GM23338 (cell line): ENCODE results near the gene TCP10L. TPM values are rescaled to one million over a fixed set of nuclear protein-coding genes. Genes with fewer than 3 reads are reported as not detected.

Experiments used
- ATAC-seq: fragments of 200-7000 bp; cut with Tn5 transposase; 3 replicates; pipeline ENCODE4 v1.9.1; 2020
- DNase-seq: peaks from one replicate; pipeline ENCODE4 v3.0.0-alpha.2; 2015; ENCODE audit warnings: low spot score
- H2AFZ ChIP-seq: fragments of 200-600 bp; sonication (generic); 2 replicates; pipeline ENCODE4 v1.8.0; 2016; ENCODE audit warnings: antibody characterized with exemption, mild to moderate bottlenecking, moderate library complexity
- H3F3A ChIP-seq: fragments of 200-600 bp; sonication (generic); replicated peaks from 2 replicates; pipeline ENCODE4 v1.8.0; 2017; ENCODE audit warnings: antibody characterized with exemption, mixed run types, low read depth
- H3K27ac ChIP-seq: fragments of 200-600 bp; sonication (generic); 2 replicates; pipeline ENCODE4 v1.6.1; 2016; ENCODE audit warnings: low read depth
- H3K27me3 ChIP-seq: fragments of 200-600 bp; sonication (generic); 2 replicates; pipeline ENCODE4 v1.8.0; 2016; ENCODE audit warnings: mild to moderate bottlenecking, mixed run types, moderate library complexity; ENCODE audit not compliant: insufficient read depth
- H3K36me3 ChIP-seq: fragments of 200-600 bp; sonication (generic); 2 replicates; pipeline ENCODE4 v1.8.0; 2016; ENCODE audit warnings: mild to moderate bottlenecking; ENCODE audit not compliant: insufficient read depth
- H3K4me1 ChIP-seq: fragments of 200-600 bp; sonication (generic); 2 replicates; pipeline ENCODE4 v1.8.0; 2016; ENCODE audit warnings: mild to moderate bottlenecking, moderate library complexity; ENCODE audit not compliant: insufficient read depth
- H3K4me2 ChIP-seq: fragments of 200-600 bp; sonication (generic); 2 replicates; pipeline ENCODE4 v1.7.1; 2017; ENCODE audit warnings: mixed run types
- H3K4me3 ChIP-seq: fragments of 200-600 bp; sonication (generic); 2 replicates; pipeline ENCODE4 v1.6.1; 2016; ENCODE audit warnings: mixed run types
- H3K79me2 ChIP-seq: fragments of 200-600 bp; sonication (generic); replicated peaks from 2 replicates; pipeline ENCODE4 v1.8.0; 2017; ENCODE audit warnings: mild to moderate bottlenecking; ENCODE audit not compliant: insufficient read depth
- H3K9me2 ChIP-seq: fragments of 200-600 bp; sonication (generic); 2 replicates; pipeline ENCODE4 v1.8.0; 2017; ENCODE audit not compliant: insufficient read depth
- H4K20me1 ChIP-seq: fragments of 200-600 bp; sonication (generic); replicated peaks from 2 replicates; pipeline ENCODE4 v1.8.0; 2017; ENCODE audit warnings: mild to moderate bottlenecking; ENCODE audit not compliant: insufficient read depth
- H3K27ac Mint-ChIP-seq: 2 replicates; pipeline ENCODE4 v1.8.0; 2020; ENCODE audit warnings: inconsistent platforms, mild to moderate bottlenecking, moderate library complexity, mixed read lengths
- H3K27me3 Mint-ChIP-seq: 3 replicates; pipeline ENCODE4 v1.8.0; 2022; ENCODE audit warnings: low read depth, mild to moderate bottlenecking, moderate library complexity, mixed read lengths, inconsistent platforms; ENCODE audit not compliant: insufficient read depth, poor library complexity
- H3K36me3 Mint-ChIP-seq: 3 replicates; pipeline ENCODE4 v1.8.0; 2021; ENCODE audit warnings: low read depth, mild to moderate bottlenecking, inconsistent platforms, moderate library complexity, mixed read lengths
- H3K4me1 Mint-ChIP-seq: 3 replicates; pipeline ENCODE4 v1.8.0; 2020; ENCODE audit warnings: mild to moderate bottlenecking, inconsistent platforms, mixed read lengths
- H3K4me3 Mint-ChIP-seq: 3 replicates; pipeline ENCODE4 v1.8.0; 2021; ENCODE audit warnings: moderate library complexity, mild to moderate bottlenecking, inconsistent platforms, mixed read lengths
- H3K9me3 Mint-ChIP-seq: 3 replicates; pipeline ENCODE4 v1.8.0; 2020; ENCODE audit warnings: moderate library complexity, mild to moderate bottlenecking, inconsistent platforms, mixed read lengths
- CTCF ChIP-seq, 2 experiments: fragments of 200-600 bp in 1 of 2; sonication (generic) in 1 of 2; conservative IDR thresholded peaks; 2 replicates each; pipeline versions ENCODE4 v1.5.1 to v1.6.1; 2016 to 2017; ENCODE audit warnings: antibody characterized with exemption in 2 of 2, low read depth in 2 of 2, mild to moderate bottlenecking in 2 of 2, moderate library complexity in 1 of 2
- EZH2phosphoT487 ChIP-seq: fragments of 200-600 bp; sonication (generic); IDR thresholded peaks from one replicate; pipeline ENCODE4 v1.8.1; 2018; ENCODE audit warnings: antibody characterized with exemption; ENCODE audit not compliant: unreplicated experiment
- JUNB ChIP-seq: IDR thresholded peaks from one replicate; pipeline ENCODE4 v1.6.1; 2016; ENCODE audit warnings: antibody characterized with exemption; ENCODE audit not compliant: unreplicated experiment
- NANOG ChIP-seq: IDR thresholded peaks from 2 replicates; pipeline ENCODE4 v1.6.1; 2016; ENCODE audit warnings: antibody characterized with exemption, borderline replicate concordance
- POLR2AphosphoS5 ChIP-seq: IDR thresholded peaks from 2 replicates; pipeline ENCODE4 v1.6.1; 2016; ENCODE audit warnings: antibody characterized with exemption, low read depth
- REST ChIP-seq: IDR thresholded peaks from one replicate; pipeline ENCODE4 v1.6.1; 2018; ENCODE audit warnings: antibody characterized with exemption; ENCODE audit not compliant: unreplicated experiment
- STAT1 ChIP-seq: IDR thresholded peaks from one replicate; pipeline ENCODE4 v1.6.1; 2016; ENCODE audit warnings: antibody characterized with exemption; ENCODE audit not compliant: unreplicated experiment
- ZNF114 ChIP-seq: fragments of 250-450 bp; sonication (Bioruptor Pico); IDR thresholded peaks from 2 replicates; pipeline ENCODE4 v1.5.0; 2020; ENCODE audit warnings: mild to moderate bottlenecking, moderate library complexity
- polyA plus RNA-seq: library from polyadenylated mRNA; unstranded; fragments of >200 nt; fragmentation: Nextera tagmentation; extraction: Ambion mirVana; gene quantifications from 2 replicates; pipeline ENCODE4 v1.2.1, GENCODE V29; 2016
- total RNA-seq: library from RNA; depleted of rRNA; stranded (reverse); fragments of >200 nt; shearing (Covaris generic); gene quantifications from 2 replicates; pipeline ENCODE4 v1.2.3, GENCODE V29; 2014

The TCP10L gene
- total and polyA plus RNA-seq, 2 experiments from 2014 or later: 0.10 to 0.65 TPM

GRCh38 chr21:32566741-32567389 lies 18.5 kb downstream of the TCP10L start (continued):
- TF ChIP-seq REST: no peak
- TF ChIP-seq EZH2phosphoT487: no peak
- no peak for TF ChIP-seq CTCF (conservative IDR thresholded peaks at IDR 0.05; ENCODE audit: low read depth in 2 of 2)

GRCh38 chr21:32565856-32566465 lies 19.4 kb downstream of the TCP10L start:
- H3K27me3 ChIP-seq: no peaks in the 10 kb centered on the region
- H3K4me3 Mint-ChIP-seq: no peak overlapping the region
- H3K27ac Mint-ChIP-seq: no peak overlapping the region
- peaks cover 28% of the 10 kb centered on the region for H3K4me1 ChIP-seq
- H3K4me3 ChIP-seq: no peak overlapping the region
- H3K4me1 Mint-ChIP-seq: peaks cover 31% of the 10 kb centered on the region
- H3K79me2 ChIP-seq: no peaks in the 10 kb centered on the region
- H3K9me3 Mint-ChIP-seq: peaks cover 29% of the 10 kb centered on the region
- H4K20me1 ChIP-seq: no peaks in the 10 kb centered on the region
- ATAC-seq: no peak
- H3F3A ChIP-seq: 0 out of 2 replicates have a peak, but pooled peaks cover 4% of the 10 kb centered on the region
- peaks cover 36% of the 10 kb centered on the region for H3K36me3 Mint-ChIP-seq
- no peaks in the 10 kb centered on the region for H3K36me3 ChIP-seq
- no peak overlapping the region for H3K27ac ChIP-seq
- DNase-seq: no peak
- H2AFZ ChIP-seq: no peak overlapping the region
- H3K27me3 Mint-ChIP-seq: peaks cover 11% of the 10 kb centered on the region
- H3K4me2 ChIP-seq: no peak overlapping the region
- no peaks in the 10 kb centered on the region for H3K9me2 ChIP-seq
- TF ChIP-seq EZH2phosphoT487 (no peak), ZNF114 (CRISPR knock-in tag) (no peak), JUNB (no peak), REST (no peak), NANOG (no peak), STAT1 (no peak), POLR2AphosphoS5 (no peak), CTCF (conservative IDR thresholded peaks at IDR 0.05; ENCODE audit: low read depth in 2 of 2) (no peak)
